Right lung (tissue), 5 donors: Measurements from ENCODE around the gene PHACTR1. TPM values are rescaled to one million over a fixed set of nuclear protein-coding genes. Genes with fewer than 3 reads are reported as not detected.

ENCODE experiments used
- DNase-seq, 2 donors: peaks; one replicate each; pipeline ENCODE4 v3.0.0-alpha.2; 2013
- polyA plus RNA-seq, 5 donors: library from polyadenylated mRNA; unstranded; fragments of 120-200 nt; gene quantifications; one replicate each; pipeline versions ENCODE4 v1.2.1 to v1.2.3, GENCODE V29; 2013; ENCODE audit warnings: inconsistent platforms in 1 of 5, low replicate concordance in 1 of 5; ENCODE audit not compliant: insufficient read length in 5 of 5, insufficient read depth in 1 of 5

Gene PHACTR1
- polyA plus RNA-seq, 5 donors = 11.1 to 16.5 (median 14.5) TPM

- DNase-seq = no peak
Measured at GRCh38 chr6:13261464-13261994, 545.0 kb downstream of the PHACTR1 start.

GRCh38 chr6:13262302-13263230 is 546.0 kb downstream of the PHACTR1 start:
- no peak for DNase-seq

- no peak for DNase-seq
Measured at GRCh38 chr6:13263669-13264068, 547.1 kb downstream of the PHACTR1 start.

GRCh38 chr6:13267142-13267651 is 550.6 kb downstream of the PHACTR1 start:
- DNase-seq = no peak

- DNase-seq = peak in 1 of 2 donors; percentile 23
Measured at GRCh38 chr6:13268913-13269518, 552.4 kb downstream of the PHACTR1 start.

GRCh38 chr6:13272131-13273046 is 555.8 kb downstream of the PHACTR1 start:
- DNase-seq = no peak

GRCh38 chr6:13273202-13273930 is 556.8 kb downstream of the PHACTR1 start:
- DNase-seq = no peak

- DNase-seq = no peak
Measured at GRCh38 chr6:13273931-13274706, 557.6 kb downstream of the PHACTR1 start.

GRCh38 chr6:13274707-13275434 is 558.3 kb downstream of the PHACTR1 start:
- no peak for DNase-seq

- no peak for DNase-seq
Measured at GRCh38 chr6:13275435-13275989, 558.9 kb downstream of the PHACTR1 start.

GRCh38 chr6:13277231-13277630 is 560.7 kb downstream of the PHACTR1 start:
- DNase-seq = no peak

GRCh38 chr6:13278164-13278563 is 561.6 kb downstream of the PHACTR1 start:
- DNase-seq = no peak

- peak in 1 of 2 donors; percentile 18 for DNase-seq
Measured at GRCh38 chr6:13278991-13279390, 562.4 kb downstream of the PHACTR1 start.

- DNase-seq = no peak
Measured at GRCh38 chr6:13280254-13280653, 563.7 kb downstream of the PHACTR1 start.

GRCh38 chr6:13281686-13282085 is 565.1 kb downstream of the PHACTR1 start:
- no peak for DNase-seq

GRCh38 chr6:13282393-13283069 is 566.0 kb downstream of the PHACTR1 start:
- DNase-seq = no peak

GRCh38 chr6:13283331-13283730 is 566.8 kb downstream of the PHACTR1 start:
- no peak for DNase-seq

- DNase-seq = no peak
Measured at GRCh38 chr6:13284646-13285045, 568.1 kb downstream of the PHACTR1 start.
